Smooth muscle cell (in vitro differentiated cells): ENCODE results near the gene TBC1D10A. TPM values are rescaled to one million over a fixed set of nuclear protein-coding genes. Genes with fewer than 3 reads are reported as not detected.
A peak's percentile ranks its signal among the peaks of the same experiment; 100 is the strongest.

Source experiments
- DNase-seq: peaks from one replicate; lab custom pipeline; 2025; ENCODE audit not compliant: unreplicated experiment; lab: John Stamatoyannopoulos, UW
- H2AFZ ChIP-seq: fragments of 200-600 bp; sonication (generic); 2 replicates; pipeline ENCODE4 v1.6.0; 2016; ENCODE audit warnings: antibody characterized with exemption, low read depth, mild to moderate bottlenecking
- H3F3A ChIP-seq: fragments of 200-600 bp; sonication (generic); 2 replicates; pipeline ENCODE4 v1.6.0; 2017; ENCODE audit warnings: antibody characterized with exemption, low read depth
- H3K27ac ChIP-seq: fragments of 200-600 bp; sonication (generic); 2 replicates; pipeline ENCODE4 v1.5.1; 2016; ENCODE audit warnings: low read depth, mild to moderate bottlenecking
- H3K27me3 ChIP-seq: fragments of 200-600 bp; sonication (generic); 2 replicates; pipeline ENCODE4 v1.6.1; 2016; ENCODE audit warnings: low read depth, mild to moderate bottlenecking
- H3K36me3 ChIP-seq: fragments of 200-600 bp; sonication (generic); 2 replicates; pipeline ENCODE4 v1.5.1; 2016; ENCODE audit warnings: low read depth
- H3K4me1 ChIP-seq: fragments of 200-600 bp; sonication (generic); 2 replicates; pipeline ENCODE4 v1.5.1; 2016; ENCODE audit warnings: low read depth
- H3K4me2 ChIP-seq: fragments of 200-600 bp; sonication (generic); 2 replicates; pipeline ENCODE4 v1.6.0; 2016; ENCODE audit warnings: mild to moderate bottlenecking
- H3K4me3 ChIP-seq: fragments of 200-600 bp; sonication (generic); 2 replicates; pipeline ENCODE4 v1.5.1; 2016; ENCODE audit warnings: mild to moderate bottlenecking
- H3K79me2 ChIP-seq: fragments of 200-600 bp; sonication (generic); 2 replicates; pipeline ENCODE4 v1.6.0; 2016; ENCODE audit warnings: low read depth, mild to moderate bottlenecking
- H3K9ac ChIP-seq: fragments of 200-600 bp; sonication (generic); 2 replicates; pipeline ENCODE4 v1.6.0; 2016; ENCODE audit warnings: low read depth
- H3K9me3 ChIP-seq: fragments of 200-600 bp; sonication (generic); replicated peaks from 2 replicates; pipeline ENCODE4 v1.5.1; 2016; ENCODE audit warnings: low read depth
- H4K20me1 ChIP-seq: fragments of 200-600 bp; sonication (generic); 2 replicates; pipeline ENCODE4 v1.6.0; 2016; ENCODE audit warnings: low read depth
- WGBS: methylation state at CpG from one replicate; pipeline ENCODE4 v1.1.7; 2016; ENCODE audit warnings: low lambda C conversion rate; 5-methylcytosine and 5-hydroxymethylcytosine counted together
- polyA plus RNA-seq: library from polyadenylated mRNA; unstranded; fragments of >200 nt; fragmentation: Nextera tagmentation; extraction: Ambion mirVana; gene quantifications from 2 replicates; pipeline ENCODE4 v1.2.1, GENCODE V29; 2016
- total RNA-seq: library from RNA; depleted of rRNA; stranded (reverse); fragments of >200 nt; gene quantifications from 2 replicates; pipeline ENCODE4 v1.2.3, GENCODE V29; 2014
- TF ChIP-seq, protein P1 (sequence below): fragments of 200-600 bp; sonication (generic); IDR thresholded peaks from 2 replicates; pipeline ENCODE4 v1.5.1; 2017; ENCODE audit warnings: borderline replicate concordance, mild to moderate bottlenecking, antibody characterized with exemption; ENCODE audit not compliant: insufficient read depth, poor library complexity, severe bottlenecking

TBC1D10A gene
- total and polyA plus RNA-seq, 2 experiments from 2014 or later = 16.8 to 51.1 TPM

DNA sequence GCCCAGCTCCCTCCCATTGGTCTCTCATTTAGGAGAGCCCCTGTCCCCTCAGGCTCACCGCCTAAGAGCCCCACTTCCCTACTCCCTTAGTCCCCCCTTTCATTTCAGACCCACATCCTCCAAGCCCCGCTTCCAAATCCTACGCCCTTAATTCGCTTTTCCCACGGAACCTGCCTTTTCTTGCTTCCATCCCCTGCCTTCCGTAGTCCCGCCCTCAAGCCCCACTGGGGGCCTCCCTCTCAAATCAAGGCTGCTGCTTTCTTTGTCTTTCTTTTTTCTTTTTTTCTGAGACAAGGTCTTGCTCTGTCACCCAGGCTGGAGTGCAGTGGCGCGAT lies 30.5 kb upstream of the TBC1D10A start:
- WGBS = 3% methylated on average over 9 of the region's 9 CpGs
- Histone ChIP-seq H3K4me2 (peak overlapping the region; percentile 99), H3K9me3 (no peaks in the 10 kb centered on the region), H3K9ac (peak overlapping the region; percentile 94), H3K27ac (peak overlapping the region; percentile 94), H3K79me2 (peaks cover 39% of the 10 kb centered on the region), H3F3A (no peaks in the 10 kb centered on the region), H3K4me3 (peak overlapping the region; percentile 80), H3K36me3 (no peaks in the 10 kb centered on the region), H2AFZ (peak overlapping the region; percentile 79), H3K27me3 (no peaks in the 10 kb centered on the region), H3K4me1 (peaks cover 18% of the 10 kb centered on the region), H4K20me1 (peaks cover 39% of the 10 kb centered on the region)
- no peak for DNase-seq
- TF ChIP-seq, protein P1, sequence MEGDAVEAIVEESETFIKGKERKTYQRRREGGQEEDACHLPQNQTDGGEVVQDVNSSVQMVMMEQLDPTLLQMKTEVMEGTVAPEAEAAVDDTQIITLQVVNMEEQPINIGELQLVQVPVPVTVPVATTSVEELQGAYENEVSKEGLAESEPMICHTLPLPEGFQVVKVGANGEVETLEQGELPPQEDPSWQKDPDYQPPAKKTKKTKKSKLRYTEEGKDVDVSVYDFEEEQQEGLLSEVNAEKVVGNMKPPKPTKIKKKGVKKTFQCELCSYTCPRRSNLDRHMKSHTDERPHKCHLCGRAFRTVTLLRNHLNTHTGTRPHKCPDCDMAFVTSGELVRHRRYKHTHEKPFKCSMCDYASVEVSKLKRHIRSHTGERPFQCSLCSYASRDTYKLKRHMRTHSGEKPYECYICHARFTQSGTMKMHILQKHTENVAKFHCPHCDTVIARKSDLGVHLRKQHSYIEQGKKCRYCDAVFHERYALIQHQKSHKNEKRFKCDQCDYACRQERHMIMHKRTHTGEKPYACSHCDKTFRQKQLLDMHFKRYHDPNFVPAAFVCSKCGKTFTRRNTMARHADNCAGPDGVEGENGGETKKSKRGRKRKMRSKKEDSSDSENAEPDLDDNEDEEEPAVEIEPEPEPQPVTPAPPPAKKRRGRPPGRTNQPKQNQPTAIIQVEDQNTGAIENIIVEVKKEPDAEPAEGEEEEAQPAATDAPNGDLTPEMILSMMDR = no peak

DNA sequence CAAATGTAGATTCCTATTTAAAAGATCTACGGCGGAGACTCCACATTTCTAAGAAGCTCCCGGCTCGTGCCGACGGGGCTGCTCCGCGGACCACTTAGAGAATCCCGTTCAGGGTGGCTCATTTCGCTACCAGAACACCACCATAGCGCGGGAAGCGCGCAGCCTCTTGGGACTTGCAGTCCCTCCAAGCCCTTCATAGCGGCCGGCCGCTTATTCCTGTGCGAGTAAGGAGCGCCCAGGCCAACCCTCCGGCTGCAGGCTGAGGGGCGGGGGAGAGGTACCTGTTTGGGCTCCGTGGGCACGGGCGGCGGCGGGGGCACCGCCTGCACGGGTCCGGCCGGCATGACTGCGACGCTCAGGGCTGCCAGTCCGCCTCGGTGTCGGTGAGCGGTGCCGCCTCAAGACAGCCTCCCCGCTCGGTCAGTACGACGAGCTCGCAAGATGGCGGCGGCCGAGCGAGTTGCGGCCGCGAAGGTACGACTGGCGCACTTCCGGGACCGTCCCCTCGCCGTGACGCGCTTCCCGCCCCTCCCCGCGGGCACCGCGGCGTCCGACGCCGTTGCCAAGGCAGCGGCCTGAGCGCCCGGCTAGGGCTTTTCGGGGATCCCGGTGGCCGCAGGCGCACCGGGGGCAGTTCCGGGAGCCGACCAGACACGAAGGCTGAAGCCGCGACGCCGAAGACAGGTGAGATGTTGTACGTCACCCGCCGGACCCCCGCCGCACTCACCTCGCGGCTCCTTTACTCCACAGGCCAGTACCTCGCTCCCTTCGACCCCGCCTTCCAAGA lies 29.9 kb upstream of the TBC1D10A start, which contains the start of the genes CCDC157 and SF3A1:
CCDC157 (plus strand) TSS at position 559 of the 787 bp plus-strand sequence. CDS start 8,994 bp downstream, outside the sequence.
SF3A1 (minus strand) TSS at position 446 of the 787 bp plus-strand sequence; CDS start at position 344, 102 bp downstream.
- WGBS = under 1% methylated on average over 65 of the region's 91 CpGs
- Histone ChIP-seq H3K79me2 (peaks cover 41% of the 10 kb centered on the region), H3K4me1 (peaks cover 18% of the 10 kb centered on the region), H3K36me3 (no peaks in the 10 kb centered on the region), H3F3A (no peaks in the 10 kb centered on the region), H3K4me3 (peak within 1 kb of the TSS; percentile 80), H3K4me2 (peak within 1 kb of the TSS; percentile 99), H3K9me3 (no peaks in the 10 kb centered on the region), H3K27me3 (no peaks in the 10 kb centered on the region), H4K20me1 (peaks cover 45% of the 10 kb centered on the region), H2AFZ (peak within 1 kb of the TSS; percentile 79), H3K27ac (peak within 1 kb of the TSS; percentile 94), H3K9ac (peak within 1 kb of the TSS; percentile 94)
- peak; percentile 82 for DNase-seq
- TF ChIP-seq, protein P1 = no peak

DNA sequence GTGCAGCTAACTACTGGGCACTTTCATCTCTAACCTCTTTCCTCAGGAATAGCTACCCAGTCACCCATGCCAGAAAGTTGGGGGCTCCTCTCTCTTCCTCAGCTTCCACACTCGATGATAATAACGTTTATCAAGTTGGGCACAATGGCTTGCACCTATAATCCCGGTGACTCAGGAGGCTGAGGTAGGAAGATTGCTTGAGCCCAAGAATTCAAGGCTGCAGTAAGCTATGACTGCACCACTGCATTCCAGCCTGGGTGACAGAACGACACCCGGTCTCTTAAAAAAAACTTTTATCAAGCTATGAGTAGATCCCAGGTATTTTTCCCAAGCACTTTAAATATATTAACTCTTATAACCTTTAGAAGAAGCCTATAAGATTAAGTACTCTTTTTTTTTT lies 27.9 kb upstream of the TBC1D10A start:
- TF ChIP-seq, protein P1 = no peak
- no peaks in the 10 kb centered on the region for H3K27me3 ChIP-seq
- H4K20me1 ChIP-seq = peaks cover 65% of the 10 kb centered on the region
- no peak for DNase-seq
- 84% methylated on average over 5 of the region's 5 CpGs for WGBS
- no peaks in the 10 kb centered on the region for H3K9me3 ChIP-seq
- no peaks in the 10 kb centered on the region for H3K36me3 ChIP-seq
- no peak overlapping the region for H2AFZ ChIP-seq
- no peak overlapping the region for H3K4me3 ChIP-seq
- peaks cover 18% of the 10 kb centered on the region for H3K4me1 ChIP-seq
- H3K9ac ChIP-seq = no peak overlapping the region
- peaks cover 59% of the 10 kb centered on the region for H3K79me2 ChIP-seq
- no peak overlapping the region for H3K27ac ChIP-seq
- no peaks in the 10 kb centered on the region for H3F3A ChIP-seq
- peak overlapping the region; percentile 99 for H3K4me2 ChIP-seq
